ENCODE data around the gene NTRK2.

GRCh38 chr9:84697042-84697441 is 27.5 kb downstream of the NTRK2 start:
- TF ChIP-seq, protein P1, sequence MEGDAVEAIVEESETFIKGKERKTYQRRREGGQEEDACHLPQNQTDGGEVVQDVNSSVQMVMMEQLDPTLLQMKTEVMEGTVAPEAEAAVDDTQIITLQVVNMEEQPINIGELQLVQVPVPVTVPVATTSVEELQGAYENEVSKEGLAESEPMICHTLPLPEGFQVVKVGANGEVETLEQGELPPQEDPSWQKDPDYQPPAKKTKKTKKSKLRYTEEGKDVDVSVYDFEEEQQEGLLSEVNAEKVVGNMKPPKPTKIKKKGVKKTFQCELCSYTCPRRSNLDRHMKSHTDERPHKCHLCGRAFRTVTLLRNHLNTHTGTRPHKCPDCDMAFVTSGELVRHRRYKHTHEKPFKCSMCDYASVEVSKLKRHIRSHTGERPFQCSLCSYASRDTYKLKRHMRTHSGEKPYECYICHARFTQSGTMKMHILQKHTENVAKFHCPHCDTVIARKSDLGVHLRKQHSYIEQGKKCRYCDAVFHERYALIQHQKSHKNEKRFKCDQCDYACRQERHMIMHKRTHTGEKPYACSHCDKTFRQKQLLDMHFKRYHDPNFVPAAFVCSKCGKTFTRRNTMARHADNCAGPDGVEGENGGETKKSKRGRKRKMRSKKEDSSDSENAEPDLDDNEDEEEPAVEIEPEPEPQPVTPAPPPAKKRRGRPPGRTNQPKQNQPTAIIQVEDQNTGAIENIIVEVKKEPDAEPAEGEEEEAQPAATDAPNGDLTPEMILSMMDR (conservative IDR thresholded peaks at IDR 0.05), result no peak
- TF ChIP-seq EZH2 (IDR thresholded peaks at IDR 0.05; ENCODE audit: low read depth), result no peak
